ENCODE results near the gene RNASE3. TPM values are rescaled to one million over a fixed set of nuclear protein-coding genes. Genes with fewer than 3 reads are reported as not detected.
"Not testable (repeated sequence)": the region's sequence is repeated elsewhere in the genome, so short reads cannot be mapped to it uniquely, and the experiment has no call there.

The RNASE3 gene
- total and polyA plus RNA-seq, 2 donors (not counting 3 experiments of a cell fraction or from before 2014, with no cell fraction given), result not detected

- CTCF ChIA-PET, result not testable (repeated sequence)
These were observed 32.6 kb downstream of the RNASE3 start for GRCh38 chr14:20923766-20924297.

DNA sequence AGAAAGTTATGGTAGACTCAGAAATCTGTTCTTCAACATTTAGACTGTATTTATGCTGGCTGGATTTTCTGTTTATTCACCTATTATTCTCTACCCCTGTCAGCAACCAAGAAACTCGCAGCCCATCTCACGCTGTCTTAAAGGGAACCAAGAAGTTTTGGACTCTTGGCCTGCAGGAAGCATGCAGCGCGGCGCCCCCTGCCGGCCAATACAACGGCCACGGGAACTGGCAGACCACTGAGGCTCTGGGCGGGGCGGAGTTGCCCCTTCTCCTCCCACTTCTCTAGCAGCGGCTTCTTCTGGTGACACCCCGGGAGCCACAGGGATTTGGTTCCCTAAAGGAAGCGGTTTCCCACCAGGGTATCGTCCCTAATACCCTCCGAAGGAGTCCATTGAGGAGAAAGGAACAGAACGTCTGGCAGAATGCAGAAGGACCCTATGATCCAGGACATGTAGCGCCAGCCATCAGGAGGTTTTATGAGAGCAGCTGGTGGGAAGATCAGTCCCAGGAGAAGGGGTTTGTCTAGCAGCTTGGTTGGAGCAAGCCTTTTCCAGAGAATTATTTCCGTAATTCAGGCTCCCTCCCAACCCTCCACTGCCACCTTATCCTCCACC is 43.1 kb downstream of the RNASE3 start:
- no peaks in the 10 kb centered on the region for H3K36me3 ChIP-seq (ENCODE audit: control insufficient read depth in 2 of 2, extremely low read depth in 1 of 2, insufficient read depth in 2 of 2, low read length in 2 of 2)
- H3K4me1 ChIP-seq (ENCODE audit: control insufficient read depth, extremely low read depth, insufficient read depth, low read length), result no peaks in the 10 kb centered on the region
- H3K9me1 ChIP-seq (replicated peaks; ENCODE audit: control insufficient read depth, extremely low read depth, insufficient read depth, low read length), result no peaks in the 10 kb centered on the region
- no peak overlapping the region for H2AFZ ChIP-seq (ENCODE audit: low read depth, low read length)
- no peak for TF ChIP-seq POLR2AphosphoS5 (IDR thresholded peaks at IDR 0.05; ENCODE audit: insufficient read depth, low read depth, low read length)
- TF ChIP-seq, protein P1, sequence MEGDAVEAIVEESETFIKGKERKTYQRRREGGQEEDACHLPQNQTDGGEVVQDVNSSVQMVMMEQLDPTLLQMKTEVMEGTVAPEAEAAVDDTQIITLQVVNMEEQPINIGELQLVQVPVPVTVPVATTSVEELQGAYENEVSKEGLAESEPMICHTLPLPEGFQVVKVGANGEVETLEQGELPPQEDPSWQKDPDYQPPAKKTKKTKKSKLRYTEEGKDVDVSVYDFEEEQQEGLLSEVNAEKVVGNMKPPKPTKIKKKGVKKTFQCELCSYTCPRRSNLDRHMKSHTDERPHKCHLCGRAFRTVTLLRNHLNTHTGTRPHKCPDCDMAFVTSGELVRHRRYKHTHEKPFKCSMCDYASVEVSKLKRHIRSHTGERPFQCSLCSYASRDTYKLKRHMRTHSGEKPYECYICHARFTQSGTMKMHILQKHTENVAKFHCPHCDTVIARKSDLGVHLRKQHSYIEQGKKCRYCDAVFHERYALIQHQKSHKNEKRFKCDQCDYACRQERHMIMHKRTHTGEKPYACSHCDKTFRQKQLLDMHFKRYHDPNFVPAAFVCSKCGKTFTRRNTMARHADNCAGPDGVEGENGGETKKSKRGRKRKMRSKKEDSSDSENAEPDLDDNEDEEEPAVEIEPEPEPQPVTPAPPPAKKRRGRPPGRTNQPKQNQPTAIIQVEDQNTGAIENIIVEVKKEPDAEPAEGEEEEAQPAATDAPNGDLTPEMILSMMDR (IDR thresholded peaks at IDR 0.05; ENCODE audit: extremely low read depth in 1 of 2, insufficient read depth in 1 of 2, low read depth in 1 of 2, low read length in 2 of 2), result peak; percentile 65 to 75
- TF ChIP-seq GATA2 (IDR thresholded peaks at IDR 0.05; ENCODE audit: insufficient read depth, insufficient read length, low read depth, low read length), result no peak
- TF ChIP-seq EZH2 (IDR thresholded peaks at IDR 0.05; ENCODE audit: borderline replicate concordance, low read depth, low read length, severe bottlenecking), result no peak
- no peak for TF ChIP-seq MAX (IDR thresholded peaks at IDR 0.05; ENCODE audit: insufficient read depth, insufficient read length)
- TF ChIP-seq FOS (IDR thresholded peaks at IDR 0.05; ENCODE audit: borderline replicate concordance, insufficient read depth, low read length), result no peak
- H3K79me2 ChIP-seq (ENCODE audit: control insufficient read depth, insufficient read depth, low read length), result no peaks in the 10 kb centered on the region
- no TSS peak for BruUV-seq (replicated peaks)
- no peak overlapping the region for H3K27ac ChIP-seq (ENCODE audit: insufficient read depth, low read depth, low read length)
- H3K9ac ChIP-seq (replicated peaks; ENCODE audit: extremely low read depth, insufficient read depth, low read length), result no peak overlapping the region
- POLR2A ChIA-PET, result no interaction called here
- H3K27me3 ChIP-seq (ENCODE audit: control insufficient read depth in 2 of 2, insufficient read depth in 2 of 2, low read length in 2 of 2), result peaks cover 3 to 5% of the 10 kb centered on the region in 2 experiments
- dilution Hi-C loops (cut with MboI; ENCODE audit: extremely low pct_ligation_motif_present, low sequenced_read_pairs), result no loop called here
- H3K9me3 ChIP-seq (replicated peaks; ENCODE audit: control insufficient read depth, insufficient read depth, low read length), result no peaks in the 10 kb centered on the region
- DNase-seq (ENCODE audit: low read depth, low spot score) (peak; percentile 5), FAIRE-seq (no peak)
- no peak overlapping the region for H3K4me2 ChIP-seq (ENCODE audit: insufficient read depth, low read length)
- no peaks in the 10 kb centered on the region for H4K20me1 ChIP-seq (replicated peaks; ENCODE audit: control insufficient read depth, extremely low read depth, insufficient read depth, low read length)
- CTCF ChIA-PET, result interaction anchor here (1.0 to 1.2 kb wide), 4 partner anchors 9 to 80 kb away, joined by 3 to 4 read pairs (median 3); no protein-coding TSS in a partner anchor
- no peak overlapping the region for H3K4me3 ChIP-seq (replicated peaks in 1 of 3; ENCODE audit: insufficient read depth in 1 of 3, low read depth in 1 of 3, low read length in 3 of 3)
- intact Hi-C loops (cut with micrococcal nuclease), result loop anchor here (10.0 kb wide), 1 partner anchor 79 kb away; no protein-coding TSS in a partner anchor

More at GRCh38 chr14:20923766-20924297, 32.6 kb downstream of the RNASE3 start:
- BruUV-seq (replicated peaks); POLR2A ChIA-PET; H3K4me2 ChIP-seq (ENCODE audit: insufficient read depth, low read length); H2AFZ ChIP-seq (ENCODE audit: low read depth, low read length); H4K20me1 ChIP-seq (replicated peaks; ENCODE audit: control insufficient read depth, extremely low read depth, insufficient read depth, low read length); H3K79me2 ChIP-seq (ENCODE audit: control insufficient read depth, insufficient read depth, low read length); H3K9me3 ChIP-seq (replicated peaks; ENCODE audit: control insufficient read depth, insufficient read depth, low read length); dilution Hi-C loops (cut with MboI; ENCODE audit: extremely low pct_ligation_motif_present, low sequenced_read_pairs); DNase-seq (ENCODE audit: low read depth, low spot score); H3K4me1 ChIP-seq (ENCODE audit: control insufficient read depth, extremely low read depth, insufficient read depth, low read length); intact Hi-C loops (cut with micrococcal nuclease); H3K36me3 ChIP-seq (ENCODE audit: control insufficient read depth in 2 of 2, extremely low read depth in 1 of 2, insufficient read depth in 2 of 2, low read length in 2 of 2); FAIRE-seq; H3K27me3 ChIP-seq (ENCODE audit: control insufficient read depth in 2 of 2, insufficient read depth in 2 of 2, low read length in 2 of 2); H3K4me3 ChIP-seq (replicated peaks in 1 of 3; ENCODE audit: insufficient read depth in 1 of 3, low read depth in 1 of 3, low read length in 3 of 3); H3K27ac ChIP-seq (ENCODE audit: insufficient read depth, low read depth, low read length); H3K9ac ChIP-seq (replicated peaks; ENCODE audit: extremely low read depth, insufficient read depth, low read length); H3K9me1 ChIP-seq (replicated peaks; ENCODE audit: control insufficient read depth, extremely low read depth, insufficient read depth, low read length): not testable (repeated sequence)
